T-cell (primary cell): ENCODE measurements around the gene KLK10. TPM values are rescaled to one million over a fixed set of nuclear protein-coding genes. Genes with fewer than 3 reads are reported as not detected.

Experiments used
- ATAC-seq, 4 experiments: fragments of 200-7000 bp in 3 of 4; fragments of 150-1000 bp in 1 of 4; cut with Tn5 transposase; replicated peaks in 1 of 4; 1 replicate in 3 of 4; 2 replicates in 1 of 4; pipeline ENCODE4 v1.10.0; 2021; ENCODE audit warnings: moderate library complexity in 3 of 4, mild to moderate bottlenecking in 2 of 4, moderate number of reproducible peaks in 1 of 4
- CTCF ChIA-PET, 2 donors: fragments of 300-600 bp; sonication (Branson Sonifier 250); formaldehyde crosslinking; loops; one replicate each; lab custom pipeline; 2022; ENCODE audit warnings: antibody characterized with exemption in 2 of 2; lab: Charles Lee
- POLR2A ChIA-PET, 2 donors: fragments of 300-600 bp; sonication (Branson Sonifier 250); formaldehyde crosslinking; loops; one replicate each; lab custom pipeline; 2022; ENCODE audit warnings: antibody characterized with exemption in 2 of 2; lab: Charles Lee
- DNase-seq, 35 experiments: peaks; one replicate each; pipeline versions ENCODE4 v3.0.0 to v3.0.0-alpha.2; 2013 to 2023
- H3K27ac ChIP-seq: one replicate; pipeline ENCODE4 v1.5.1; 2013; ENCODE audit warnings: low read length
- H3K27me3 ChIP-seq, 2 experiments: replicated peaks in 1 of 2; 1 replicate in 1 of 2; 2 replicates in 1 of 2; pipeline versions ENCODE4 v1.6.1 to v1.7.0; 2013; ENCODE audit warnings: low read length in 1 of 2, mixed read lengths in 1 of 2; ENCODE audit not compliant: control insufficient read depth in 2 of 2, insufficient read depth in 2 of 2; ENCODE audit errors: extremely low read depth in 1 of 2
- H3K36me3 ChIP-seq, 2 donors: 1 replicate in 1 of 2; 2 replicates in 1 of 2; pipeline versions ENCODE4 v1.6.1 to v1.7.0; 2013; ENCODE audit warnings: low read length in 1 of 2; ENCODE audit not compliant: control insufficient read depth in 2 of 2, insufficient read depth in 1 of 2; ENCODE audit errors: extremely low read depth in 1 of 2
- H3K4me1 ChIP-seq, 2 experiments: 1 replicate in 1 of 2; 2 replicates in 1 of 2; pipeline versions ENCODE4 v1.6.1 to v1.7.0; 2013; ENCODE audit warnings: low read length in 2 of 2, mixed read lengths in 1 of 2; ENCODE audit not compliant: insufficient read depth in 2 of 2, control insufficient read depth in 1 of 2; ENCODE audit errors: extremely low read depth in 1 of 2
- H3K4me3 ChIP-seq, 2 donors: 1 replicate in 1 of 2; 2 replicates in 1 of 2; pipeline versions ENCODE4 v1.5.1 to v1.7.0; 2013; ENCODE audit warnings: mild to moderate bottlenecking in 2 of 2, low read length in 1 of 2, moderate library complexity in 1 of 2; ENCODE audit not compliant: control insufficient read depth in 1 of 2; ENCODE audit errors: extremely low read depth in 1 of 2
- H3K9me3 ChIP-seq: 2 replicates; pipeline ENCODE4 v1.7.0; 2013
- H3K27ac Mint-ChIP-seq, 2 donors: one replicate each; pipeline ENCODE4 v1.8.0; 2020 to 2021; ENCODE audit warnings: mild to moderate bottlenecking in 2 of 2, mixed read lengths in 2 of 2
- H3K27me3 Mint-ChIP-seq, 2 donors: one replicate each; pipeline ENCODE4 v1.8.0; 2021 to 2022; ENCODE audit warnings: mixed read lengths in 2 of 2
- H3K36me3 Mint-ChIP-seq: one replicate; pipeline ENCODE4 v1.8.0; 2021; ENCODE audit warnings: mixed read lengths
- H3K4me1 Mint-ChIP-seq, 3 donors: one replicate each; pipeline ENCODE4 v1.8.0; 2020 to 2022; ENCODE audit warnings: mixed read lengths in 3 of 3, mild to moderate bottlenecking in 1 of 3
- H3K4me3 Mint-ChIP-seq, 3 donors: one replicate each; pipeline ENCODE4 v1.8.0; 2020 to 2022; ENCODE audit warnings: mild to moderate bottlenecking in 3 of 3, mixed read lengths in 3 of 3, moderate library complexity in 3 of 3
- H3K9me3 Mint-ChIP-seq, 3 donors: one replicate each; pipeline ENCODE4 v1.8.0; 2020 to 2022; ENCODE audit warnings: mixed read lengths in 3 of 3
- WGBS: methylation state at CpG from one replicate; pipeline ENCODE4 v1.1.5; 2013; ENCODE audit warnings: missing lambda C conversion rate; ENCODE audit not compliant: insufficient coverage; 5-methylcytosine and 5-hydroxymethylcytosine counted together
- total RNA-seq, 35 experiments: library from RNA in 6 of 35; stranded (reverse) in 6 of 35; fragments of 120-200 nt in 1 of 35; gene quantifications; one replicate each; pipeline versions ENCODE4 v1.2.1 to v1.2.4 and lab custom pipeline; 2013 to 2026

The KLK10 gene
- total RNA-seq, 5 donors from 2014 or later (not counting 1 experiment from before 2014, with no cell fraction given) = not detected

- Mint-ChIP-seq H3K36me3 (no peaks in the 10 kb centered on the region), H3K4me3 (no peak overlapping the region), H3K27me3 (peaks cover 55 to 58% of the 10 kb centered on the region in 2 donors), H3K27ac (no peak overlapping the region), H3K4me1 (no peaks in the 10 kb centered on the region), H3K9me3 (no peaks in the 10 kb centered on the region)
- ChIA-PET POLR2A (no interaction called here), CTCF (no interaction called here)
- ATAC-seq = no peak
- DNase-seq = no peak
- Histone ChIP-seq H3K36me3 (no peaks in the 10 kb centered on the region), H3K9me3 (no peaks in the 10 kb centered on the region), H3K4me3 (no peak overlapping the region), H3K27ac (no peak overlapping the region), H3K27me3 (peaks cover 0 to 59% of the 10 kb centered on the region in 2 experiments), H3K4me1 (no peaks in the 10 kb centered on the region)
- 68% methylated on average over 13 of the region's 13 CpGs for WGBS
Observed at GRCh38 chr19:50980208-50980607, 39.3 kb downstream of the KLK10 start.

- H3K4me1 Mint-ChIP-seq = no peaks in the 10 kb centered on the region
- no peaks in the 10 kb centered on the region for H3K36me3 Mint-ChIP-seq
- DNase-seq = no peak
- 53% methylated on average over 6 of the region's 8 CpGs for WGBS
- ChIA-PET CTCF (no interaction called here), POLR2A (no interaction called here)
- no peak for ATAC-seq
- Histone ChIP-seq H3K27me3 (peaks cover 0 to 59% of the 10 kb centered on the region in 2 experiments), H3K9me3 (no peaks in the 10 kb centered on the region), H3K27ac (no peak overlapping the region), H3K36me3 (no peaks in the 10 kb centered on the region), H3K4me3 (no peak overlapping the region), H3K4me1 (no peaks in the 10 kb centered on the region)
- no peaks in the 10 kb centered on the region for H3K9me3 Mint-ChIP-seq
- H3K27ac Mint-ChIP-seq = no peak overlapping the region
- H3K4me3 Mint-ChIP-seq = no peak overlapping the region
- H3K27me3 Mint-ChIP-seq = peaks cover 51 to 56% of the 10 kb centered on the region in 2 donors
Observed at GRCh38 chr19:50979758-50980157, 39.8 kb downstream of the KLK10 start.

- Histone ChIP-seq H3K4me3 (no peak overlapping the region), H3K27me3 (peaks cover 0 to 52% of the 10 kb centered on the region in 2 experiments), H3K27ac (no peak overlapping the region), H3K4me1 (no peaks in the 10 kb centered on the region), H3K36me3 (no peaks in the 10 kb centered on the region), H3K9me3 (no peaks in the 10 kb centered on the region)
- Mint-ChIP-seq H3K27ac (no peak overlapping the region), H3K36me3 (no peaks in the 10 kb centered on the region), H3K27me3 (peaks cover 53 to 57% of the 10 kb centered on the region in 2 donors), H3K4me3 (no peak overlapping the region), H3K4me1 (no peaks in the 10 kb centered on the region), H3K9me3 (no peaks in the 10 kb centered on the region)
- no peak for DNase-seq
- 82% methylated on average over 4 of the region's 5 CpGs for WGBS
- ATAC-seq = no peak
- ChIA-PET POLR2A (no interaction called here), CTCF (no interaction called here)
Observed at GRCh38 chr19:50978772-50979390, 40.6 kb downstream of the KLK10 start.

GRCh38 chr19:50977626-50978025 is 41.9 kb downstream of the KLK10 start:
- H3K4me1 ChIP-seq = no peaks in the 10 kb centered on the region
- no peak for ATAC-seq
- no peak overlapping the region for H3K4me3 ChIP-seq
- H3K4me3 Mint-ChIP-seq = no peak overlapping the region
- ChIA-PET CTCF (no interaction called here), POLR2A (no interaction called here)
- peaks cover 0 to 53% of the 10 kb centered on the region in 2 experiments for H3K27me3 ChIP-seq
- peaks cover 59 to 66% of the 10 kb centered on the region in 2 donors for H3K27me3 Mint-ChIP-seq
- H3K4me1 Mint-ChIP-seq = no peaks in the 10 kb centered on the region
- H3K9me3 Mint-ChIP-seq = no peaks in the 10 kb centered on the region
- DNase-seq = no peak
- no peak overlapping the region for H3K27ac Mint-ChIP-seq
- 75% methylated on average over 1 of the region's 4 CpGs for WGBS
- H3K9me3 ChIP-seq = no peaks in the 10 kb centered on the region
- no peaks in the 10 kb centered on the region for H3K36me3 ChIP-seq
- no peaks in the 10 kb centered on the region for H3K36me3 Mint-ChIP-seq
- H3K27ac ChIP-seq = no peak overlapping the region

GRCh38 chr19:50975766-50976165 is 43.7 kb downstream of the KLK10 start:
- no peak overlapping the region for H3K27ac ChIP-seq
- Mint-ChIP-seq H3K9me3 (no peaks in the 10 kb centered on the region), H3K36me3 (no peaks in the 10 kb centered on the region), H3K27ac (no peak overlapping the region), H3K4me1 (no peaks in the 10 kb centered on the region), H3K27me3 (peaks cover 49 to 62% of the 10 kb centered on the region in 2 donors), H3K4me3 (no peak overlapping the region)
- H3K4me3 ChIP-seq = no peak overlapping the region
- ATAC-seq (no peak), DNase-seq (no peak)
- POLR2A ChIA-PET = no interaction called here
- no peaks in the 10 kb centered on the region for H3K9me3 ChIP-seq
- H3K27me3 ChIP-seq = peaks cover 0 to 54% of the 10 kb centered on the region in 2 experiments
- CTCF ChIA-PET = no interaction called here
- WGBS = 39% methylated on average over 5 of the region's 8 CpGs
- no peaks in the 10 kb centered on the region for H3K36me3 ChIP-seq
- H3K4me1 ChIP-seq = no peaks in the 10 kb centered on the region

GRCh38 chr19:50974702-50975556 is 44.6 kb downstream of the KLK10 start:
- Mint-ChIP-seq H3K9me3 (no peaks in the 10 kb centered on the region), H3K4me3 (no peak overlapping the region), H3K27me3 (peaks cover 50 to 67% of the 10 kb centered on the region in 2 donors), H3K27ac (no peak overlapping the region), H3K36me3 (no peaks in the 10 kb centered on the region), H3K4me1 (no peaks in the 10 kb centered on the region)
- peaks cover 0 to 55% of the 10 kb centered on the region in 2 experiments for H3K27me3 ChIP-seq
- H3K4me1 ChIP-seq = no peaks in the 10 kb centered on the region
- H3K9me3 ChIP-seq = no peaks in the 10 kb centered on the region
- POLR2A ChIA-PET = no interaction called here
- DNase-seq (no peak), ATAC-seq (no peak)
- CTCF ChIA-PET = no interaction called here
- no peak overlapping the region for H3K27ac ChIP-seq
- H3K4me3 ChIP-seq = no peak overlapping the region
- 48% methylated on average over 2 of the region's 9 CpGs for WGBS
- no peaks in the 10 kb centered on the region for H3K36me3 ChIP-seq
